Aorta (tissue), 5 donors: ENCODE results near the gene SLC26A6. TPM values are rescaled to one million over a fixed set of nuclear protein-coding genes. Genes with fewer than 3 reads are reported as not detected.

Source experiments
- ATAC-seq: fragments of 200-7000 bp; cut with Tn5 transposase; one replicate; pipeline ENCODE4 v1.9.1; 2022; ENCODE audit warnings: moderate library complexity; ENCODE audit not compliant: low FRiP score
- DNase-seq, 2 donors: peaks; one replicate each; pipeline ENCODE4 v3.0.0-alpha.2; 2020
- H3K27ac ChIP-seq, 2 donors: one replicate each; pipeline ENCODE4 v1.5.1; 2013; ENCODE audit warnings: low read length in 2 of 2, mild to moderate bottlenecking in 2 of 2, moderate library complexity in 2 of 2, control low read depth in 1 of 2, inconsistent platforms in 1 of 2, low read depth in 1 of 2
- H3K27me3 ChIP-seq, 2 donors: one replicate each; pipeline ENCODE4 v1.6.1; 2013; ENCODE audit warnings: control low read depth in 1 of 2, low read length in 1 of 2, mild to moderate bottlenecking in 1 of 2, moderate library complexity in 1 of 2; ENCODE audit not compliant: insufficient read depth in 2 of 2, control insufficient read depth in 1 of 2
- H3K36me3 ChIP-seq, 2 donors: one replicate each; pipeline ENCODE4 v1.6.1; 2013; ENCODE audit warnings: control low read depth in 1 of 2, low read length in 1 of 2, mild to moderate bottlenecking in 1 of 2; ENCODE audit not compliant: insufficient read depth in 2 of 2, control insufficient read depth in 1 of 2
- H3K4me1 ChIP-seq, 2 donors: one replicate each; pipeline ENCODE4 v1.6.1; 2013; ENCODE audit warnings: low read length in 2 of 2, control low read depth in 1 of 2, mild to moderate bottlenecking in 1 of 2, moderate library complexity in 1 of 2; ENCODE audit not compliant: insufficient read depth in 2 of 2, control insufficient read depth in 1 of 2
- H3K4me3 ChIP-seq, 2 donors: one replicate each; pipeline ENCODE4 v1.5.1; 2013; ENCODE audit warnings: low read length in 2 of 2, control low read depth in 1 of 2, mild to moderate bottlenecking in 1 of 2
- H3K9me3 ChIP-seq: one replicate; pipeline ENCODE4 v1.6.1; 2013; ENCODE audit warnings: mild to moderate bottlenecking, low read length; ENCODE audit not compliant: control insufficient read depth
- WGBS, 2 donors: extraction: QIAGEN DNeasy Blood & Tissue Kit; methylation state at CpG; one replicate each; pipeline ENCODE4 v1.1.7; 2013; 5-methylcytosine and 5-hydroxymethylcytosine counted together
- intact Hi-C, 2 donors: fragments of 100-400 bp; cut with DNase I; formaldehyde crosslinking; loops; one replicate each; pipeline versions ENCODE4 v1.14.2 to v1.15.0; 2022
- polyA plus RNA-seq, 2 donors: library from polyadenylated mRNA; stranded (reverse); fragments of 200-250 nt; gene quantifications; one replicate each; pipeline ENCODE4 v1.2.3, GENCODE V29; 2013
- total RNA-seq, 2 donors: library from RNA; stranded (reverse); fragmentation: NEBNext Ultra II Directional; extraction: Animal tissue kit (Norgen Biotek cat#: 25700); gene quantifications; one replicate each; pipeline ENCODE4 v1.2.1, GENCODE V29; 2021
- donor health status: healthy with polysubstance abuse.
- donor health status: Bipolar disorder and iron deficiency.
- donor health status: DM: no; HTN: no; CAD: no.
- donor health status: DM: no; HTN: no; CAD: no.
- donor health status: DM: yes; HTN: yes; CAD: no.

Gene SLC26A6
- total and polyA plus RNA-seq, 4 donors: 10.5 to 154 (median 32.2) TPM

DNA sequence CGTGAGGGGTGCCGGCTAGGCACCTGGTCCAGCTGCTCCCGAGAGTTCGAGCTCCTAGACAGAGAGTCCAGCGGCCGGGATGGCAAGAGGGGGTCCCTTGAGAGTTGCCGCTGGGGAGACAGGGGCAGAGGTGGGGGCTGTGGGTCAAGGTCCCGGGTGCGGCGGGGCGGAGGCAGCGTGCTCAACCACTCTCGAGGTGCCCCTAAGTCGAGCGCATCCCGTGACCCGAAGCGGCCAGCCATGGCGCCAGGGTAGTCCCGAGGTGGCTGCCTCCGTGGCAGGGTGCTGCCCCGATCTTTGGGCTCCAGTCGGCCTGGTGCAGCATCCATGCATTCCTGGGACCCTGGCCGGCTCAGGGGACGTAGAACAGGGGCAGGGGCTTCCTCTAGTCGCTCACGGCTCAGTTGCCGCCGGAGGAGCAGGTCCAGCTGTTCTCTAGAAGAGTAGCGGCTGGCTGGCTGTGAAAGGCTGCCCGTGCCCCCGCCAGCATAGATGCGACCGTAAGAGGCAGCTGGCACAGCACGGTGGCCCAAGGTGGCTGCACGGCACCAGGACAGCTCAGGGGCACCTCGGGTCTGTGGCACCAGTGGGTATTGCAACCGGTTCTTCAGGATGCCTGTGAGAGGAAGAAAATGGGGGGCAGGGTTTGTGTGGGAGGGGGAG is 4.8 kb upstream of the SLC26A6 start:
- ATAC-seq (no peak), DNase-seq (no peak)
- H3K27ac ChIP-seq: no peak overlapping the region
- intact Hi-C loops: loop anchor here in 1 of 2 donors (5.0 to 10.0 kb wide), 2 partner anchors 43 to 175 kb away; partner anchors contain the start of gene COL7A1
- H3K36me3 ChIP-seq: no peaks in the 10 kb centered on the region
- no peak overlapping the region for H3K4me3 ChIP-seq
- H3K9me3 ChIP-seq: no peaks in the 10 kb centered on the region
- H3K4me1 ChIP-seq: no peaks in the 10 kb centered on the region
- H3K27me3 ChIP-seq: no peaks in the 10 kb centered on the region
- WGBS, 2 donors: 92 to 93% methylated on average over 37 to 38 of the region's 38 CpGs

DNA sequence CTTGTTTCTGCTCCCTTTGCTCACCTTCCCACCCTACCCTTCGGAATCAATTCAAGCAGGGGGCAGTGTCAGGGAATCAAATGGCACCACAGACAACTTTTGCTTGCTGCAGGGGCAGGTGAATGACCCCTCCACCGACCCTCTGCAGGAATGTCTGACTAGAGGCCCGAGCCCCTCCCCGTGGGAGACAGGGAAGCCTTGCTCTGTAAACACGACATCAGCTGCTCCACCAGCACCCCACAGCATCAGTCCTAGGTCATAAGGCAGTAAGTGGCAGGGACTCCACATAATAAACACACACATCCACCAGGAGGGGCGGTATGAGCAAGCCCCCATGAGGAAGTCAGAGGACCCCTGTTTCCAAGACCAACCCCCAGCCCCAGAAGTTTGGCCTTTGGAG is 2.0 kb upstream of the SLC26A6 start:
- H3K36me3 ChIP-seq: no peaks in the 10 kb centered on the region
- no peak for ATAC-seq
- H3K4me1 ChIP-seq: no peaks in the 10 kb centered on the region
- H3K27me3 ChIP-seq: no peaks in the 10 kb centered on the region
- H3K4me3 ChIP-seq: no peak overlapping the region
- no peak for DNase-seq
- WGBS, 2 donors: 67 to 71% methylated on average over 6 of the region's 6 CpGs
- no peaks in the 10 kb centered on the region for H3K9me3 ChIP-seq
- intact Hi-C loops: loop anchor here in 1 of 2 donors (5.0 to 10.0 kb wide), 2 partner anchors 40 to 173 kb away; partner anchors contain the start of gene COL7A1
- H3K27ac ChIP-seq: no peak overlapping the region

DNA sequence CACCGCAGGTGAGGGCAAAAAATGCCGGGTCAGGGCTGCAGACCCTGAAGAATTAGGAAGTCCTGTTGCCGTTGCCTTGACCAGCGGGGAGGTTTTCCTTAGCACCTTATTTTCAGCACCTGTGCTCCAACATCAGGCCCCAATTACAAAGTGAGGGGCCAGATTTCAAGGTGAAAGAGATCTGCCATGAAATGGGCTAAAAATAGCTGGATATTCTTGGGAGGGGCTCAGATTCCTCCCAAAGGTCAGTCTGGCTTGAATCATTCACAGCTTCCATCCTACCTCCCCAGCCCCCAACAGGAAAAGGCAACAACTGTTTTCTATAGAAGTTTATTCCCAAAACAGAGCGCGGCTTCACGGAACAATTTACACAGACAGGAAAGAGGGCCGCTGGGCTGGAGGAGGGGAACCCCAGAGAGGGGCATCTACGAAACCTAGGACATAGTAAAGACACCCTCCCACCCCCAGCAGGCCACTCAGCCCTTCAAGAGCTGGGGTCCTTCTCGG is 941 bp upstream of the SLC26A6 start:
- 59 to 62% methylated on average over 10 of the region's 10 CpGs for WGBS, 2 donors
- H3K27ac ChIP-seq: no peak overlapping the region
- H3K27me3 ChIP-seq: no peaks in the 10 kb centered on the region
- ATAC-seq (no peak), DNase-seq (no peak)
- H3K9me3 ChIP-seq: no peaks in the 10 kb centered on the region
- no peaks in the 10 kb centered on the region for H3K4me1 ChIP-seq
- intact Hi-C loops: loop anchor here in 1 of 2 donors (1.0 to 10.0 kb wide), 3 partner anchors 18 to 171 kb away; partner anchors contain the start of gene COL7A1
- peak overlapping the region in 1 of 2 donors; percentile 33 for H3K4me3 ChIP-seq
- H3K36me3 ChIP-seq: no peaks in the 10 kb centered on the region

DNA sequence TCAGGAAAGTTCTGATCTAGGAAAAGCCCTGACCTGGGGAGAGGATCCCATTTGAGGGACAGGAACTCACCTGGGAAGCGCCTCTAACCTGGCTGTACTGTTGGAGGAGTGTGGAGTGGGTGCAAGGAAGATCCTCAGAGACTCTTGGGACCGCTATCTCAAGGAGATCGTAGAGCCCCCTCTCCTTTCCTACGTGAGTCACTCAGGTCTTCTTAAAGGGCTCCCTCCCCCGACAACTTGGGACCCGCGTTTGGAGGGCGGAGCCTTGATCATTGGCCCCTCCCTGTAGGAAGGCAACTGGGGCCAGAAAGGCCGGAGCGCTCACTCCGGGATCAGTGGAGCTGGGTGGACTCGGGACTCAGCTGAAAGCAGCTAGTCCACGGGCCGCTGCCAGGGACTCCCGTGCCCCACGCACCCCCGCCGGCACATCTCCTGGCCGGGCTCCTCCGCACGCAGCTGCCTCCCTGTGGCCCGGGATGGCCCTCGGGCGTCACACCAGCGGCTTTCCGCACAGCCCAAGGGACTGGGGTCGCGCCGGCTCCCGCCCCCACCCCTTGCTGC is 520 bp downstream of the SLC26A6 start:
- intact Hi-C loops: loop anchor here in 1 of 2 donors (1.0 to 10.0 kb wide), 4 partner anchors 16 to 170 kb away; partner anchors contain the start of gene COL7A1
- H3K4me1 ChIP-seq: no peaks in the 10 kb centered on the region
- DNase-seq (peak; percentile 75 to 90), ATAC-seq (peak; percentile 55)
- peaks cover 0 to 4% of the 10 kb centered on the region in 2 donors for H3K36me3 ChIP-seq
- H3K27me3 ChIP-seq: no peaks in the 10 kb centered on the region
- no peaks in the 10 kb centered on the region for H3K9me3 ChIP-seq
- peak overlapping the region in 1 of 2 donors; percentile 65 for H3K27ac ChIP-seq
- H3K4me3 ChIP-seq: peak overlapping the region; percentile 73 to 86
- WGBS, 2 donors: 2% methylated on average over 30 of the region's 30 CpGs

DNA sequence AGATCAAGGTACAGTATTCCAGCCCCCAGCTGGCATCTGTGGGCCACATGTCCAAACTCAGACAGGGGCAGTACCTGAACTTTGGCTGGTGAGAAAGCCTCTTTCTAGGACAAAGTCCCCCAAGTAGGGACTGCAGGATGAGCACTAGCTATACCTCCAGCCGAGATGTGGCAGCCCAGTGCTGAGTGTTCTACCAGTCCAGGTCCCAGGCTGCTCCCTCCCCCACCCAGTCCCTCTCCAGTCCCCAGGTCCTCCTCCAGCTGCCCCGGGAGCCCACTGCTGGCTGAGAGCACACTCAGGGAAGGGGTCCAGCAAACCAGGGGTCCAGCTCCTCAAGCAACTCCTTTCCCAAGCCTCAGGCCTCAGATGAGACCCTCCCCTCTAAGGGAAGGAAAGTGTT is 1.5 kb downstream of the SLC26A6 start:
- Histone ChIP-seq H3K4me1 (no peaks in the 10 kb centered on the region), H3K9me3 (no peaks in the 10 kb centered on the region), H3K27me3 (no peaks in the 10 kb centered on the region), H3K27ac (no peak overlapping the region), H3K4me3 (no peak overlapping the region), H3K36me3 (peaks cover 0 to 4% of the 10 kb centered on the region in 2 donors)
- DNase-seq (no peak), ATAC-seq (no peak)
- intact Hi-C loops: loop anchor here in 1 of 2 donors (2.0 to 10.0 kb wide), 2 partner anchors 15 to 169 kb away; a partner anchor contains a TSS
- 91 to 94% methylated on average over 2 of the region's 2 CpGs for WGBS, 2 donors

DNA sequence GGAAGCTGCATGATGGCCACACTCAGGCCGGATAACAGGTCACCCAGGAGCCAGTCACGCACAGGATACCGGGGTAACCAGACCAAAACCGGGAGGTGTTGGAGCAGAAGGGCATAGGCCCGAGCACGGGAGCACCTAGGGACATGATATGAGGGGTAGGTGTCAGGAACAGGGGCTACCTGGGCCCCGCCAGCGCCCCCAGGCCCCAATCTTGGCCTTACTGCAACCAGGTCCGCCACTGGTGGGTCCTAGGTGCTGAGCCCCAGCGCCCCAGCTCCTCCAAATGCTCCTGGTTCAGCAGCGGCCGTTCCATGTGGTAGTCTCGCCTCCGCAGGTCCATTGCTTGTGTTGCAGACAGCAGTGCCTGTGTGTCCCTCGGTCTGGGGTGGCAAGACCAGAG is 2.0 kb downstream of the SLC26A6 start:
- Histone ChIP-seq H3K9me3 (no peaks in the 10 kb centered on the region), H3K4me3 (no peak overlapping the region), H3K27me3 (no peaks in the 10 kb centered on the region), H3K27ac (no peak overlapping the region), H3K4me1 (no peaks in the 10 kb centered on the region), H3K36me3 (peaks cover 0 to 4% of the 10 kb centered on the region in 2 donors)
- intact Hi-C loops: loop anchor here in 1 of 2 donors (10.0 kb wide), 1 partner anchor 168 kb away; a partner anchor contains a TSS
- no peak for DNase-seq
- ATAC-seq: no peak
- 94 to 95% methylated on average over 15 of the region's 15 CpGs for WGBS, 2 donors

DNA sequence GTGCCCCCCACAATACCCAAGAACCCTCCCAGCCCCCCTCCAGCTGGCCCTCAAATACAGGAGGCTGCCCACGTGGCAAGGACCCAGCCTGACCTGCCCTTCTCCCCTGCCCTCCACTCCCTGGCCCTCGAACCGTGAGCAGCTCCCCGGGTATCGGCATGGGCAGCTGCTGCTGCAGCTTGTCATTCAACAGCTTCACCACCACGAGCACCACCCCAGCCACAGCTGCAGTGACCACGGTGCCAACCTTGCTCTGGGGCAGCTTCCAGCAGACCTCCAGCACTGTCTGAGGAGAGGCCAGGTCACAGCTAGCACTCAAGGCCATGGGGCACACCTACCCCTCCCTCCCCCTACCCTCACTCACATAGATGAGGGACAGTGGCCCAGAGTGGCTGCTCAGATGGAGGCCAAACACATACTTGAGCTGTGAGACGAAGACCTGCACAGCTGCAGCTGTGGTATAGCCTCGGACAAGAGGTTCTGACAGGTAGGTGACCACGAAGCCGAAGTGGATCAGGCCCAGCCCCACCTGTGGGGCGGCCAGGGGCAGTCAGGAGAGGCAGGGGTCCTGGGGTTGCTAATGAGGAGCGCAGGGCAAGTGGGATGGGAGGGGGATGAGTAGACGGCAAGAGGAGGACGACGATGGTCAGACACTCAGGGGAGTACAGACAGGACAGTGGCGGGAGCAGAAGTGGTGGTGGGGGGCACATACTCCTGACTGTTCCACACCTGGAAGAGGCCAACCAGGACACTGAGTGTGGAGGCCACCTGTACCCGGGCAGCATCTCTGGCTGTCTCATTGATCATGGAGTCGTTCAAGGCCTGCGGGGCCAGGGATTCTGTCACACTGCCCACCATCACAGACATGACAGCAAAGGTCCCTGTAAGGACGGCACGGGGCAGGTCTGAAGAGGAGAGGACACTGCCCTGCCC is 3.5 kb downstream of the SLC26A6 start:
- ATAC-seq (no peak), DNase-seq (no peak)
- intact Hi-C loops: loop anchor here in 1 of 2 donors (10.0 kb wide), 1 partner anchor 167 kb away; a partner anchor contains a TSS
- 89 to 91% methylated on average over 22 of the region's 22 CpGs for WGBS, 2 donors
- Histone ChIP-seq H3K27ac (no peak overlapping the region), H3K36me3 (peaks cover 2 to 10% of the 10 kb centered on the region in 2 donors), H3K27me3 (no peaks in the 10 kb centered on the region), H3K9me3 (no peaks in the 10 kb centered on the region), H3K4me3 (no peak overlapping the region), H3K4me1 (no peaks in the 10 kb centered on the region)

DNA sequence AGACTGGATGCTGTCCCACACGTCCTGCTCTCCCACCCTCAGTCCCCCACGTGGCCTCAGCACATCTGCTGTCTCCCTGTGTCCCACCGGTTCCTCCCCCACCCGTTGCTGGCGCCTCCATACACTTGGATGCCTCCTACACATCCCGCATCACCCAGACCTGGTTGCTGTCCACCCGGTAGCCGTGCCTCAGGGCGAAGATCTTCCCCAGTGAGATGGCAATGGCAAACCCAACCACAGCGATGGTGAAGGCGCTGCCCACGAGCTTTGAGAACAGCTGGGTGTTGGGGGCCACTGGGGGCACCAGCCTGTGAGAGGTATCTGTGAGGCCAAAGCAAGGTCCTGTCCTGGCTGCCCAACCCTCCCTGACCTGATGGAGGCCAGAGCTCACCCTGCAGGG is 4.4 kb downstream of the SLC26A6 start:
- ATAC-seq: no peak
- 87 to 91% methylated on average over 12 of the region's 12 CpGs for WGBS, 2 donors
- intact Hi-C loops: loop anchor here in 1 of 2 donors (10.0 kb wide), 1 partner anchor 166 kb away; a partner anchor contains a TSS
- no peak for DNase-seq
- Histone ChIP-seq H3K27me3 (no peaks in the 10 kb centered on the region), H3K9me3 (no peaks in the 10 kb centered on the region), H3K4me3 (no peak overlapping the region), H3K4me1 (no peaks in the 10 kb centered on the region), H3K27ac (no peak overlapping the region), H3K36me3 (peaks cover 5 to 11% of the 10 kb centered on the region in 2 donors)
